ENCODE results near the gene NYAP2. TPM values are rescaled to one million over a fixed set of nuclear protein-coding genes. Genes with fewer than 3 reads are reported as not detected.

The NYAP2 gene
- total RNA-seq, 1 donor from 2014 or later, result not detected

DNA sequence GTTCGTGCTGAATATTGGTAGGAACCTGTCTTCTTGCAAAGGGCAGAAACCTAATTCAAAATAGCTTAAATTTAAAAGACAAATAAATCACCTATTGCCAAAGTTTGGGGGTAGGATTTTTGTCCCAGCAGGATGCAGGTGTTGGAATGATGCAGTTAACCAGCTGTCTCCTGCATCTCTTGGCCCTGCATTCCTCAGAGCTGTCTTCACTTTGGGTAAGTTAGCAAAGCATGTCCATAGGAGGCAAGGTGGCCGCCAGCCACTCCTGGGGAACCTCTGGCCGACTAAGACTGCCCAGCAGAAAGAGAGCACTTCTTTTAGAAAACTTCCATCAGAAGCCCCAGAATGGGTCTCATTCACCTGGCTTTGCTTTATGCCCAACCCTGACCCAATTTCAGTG is 20.5 kb upstream of the NYAP2 start:
- Histone ChIP-seq H3K9me3 (no peaks in the 10 kb centered on the region), H3K4me1 (no peaks in the 10 kb centered on the region), H3K27me3 (no peaks in the 10 kb centered on the region), H3K4me3 (no peak overlapping the region), H3K27ac (no peak overlapping the region), H3K36me3 (no peaks in the 10 kb centered on the region)
- intact Hi-C loops (cut with DNase I), result no loop called here
- TF ChIP-seq, protein P1, sequence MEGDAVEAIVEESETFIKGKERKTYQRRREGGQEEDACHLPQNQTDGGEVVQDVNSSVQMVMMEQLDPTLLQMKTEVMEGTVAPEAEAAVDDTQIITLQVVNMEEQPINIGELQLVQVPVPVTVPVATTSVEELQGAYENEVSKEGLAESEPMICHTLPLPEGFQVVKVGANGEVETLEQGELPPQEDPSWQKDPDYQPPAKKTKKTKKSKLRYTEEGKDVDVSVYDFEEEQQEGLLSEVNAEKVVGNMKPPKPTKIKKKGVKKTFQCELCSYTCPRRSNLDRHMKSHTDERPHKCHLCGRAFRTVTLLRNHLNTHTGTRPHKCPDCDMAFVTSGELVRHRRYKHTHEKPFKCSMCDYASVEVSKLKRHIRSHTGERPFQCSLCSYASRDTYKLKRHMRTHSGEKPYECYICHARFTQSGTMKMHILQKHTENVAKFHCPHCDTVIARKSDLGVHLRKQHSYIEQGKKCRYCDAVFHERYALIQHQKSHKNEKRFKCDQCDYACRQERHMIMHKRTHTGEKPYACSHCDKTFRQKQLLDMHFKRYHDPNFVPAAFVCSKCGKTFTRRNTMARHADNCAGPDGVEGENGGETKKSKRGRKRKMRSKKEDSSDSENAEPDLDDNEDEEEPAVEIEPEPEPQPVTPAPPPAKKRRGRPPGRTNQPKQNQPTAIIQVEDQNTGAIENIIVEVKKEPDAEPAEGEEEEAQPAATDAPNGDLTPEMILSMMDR (IDR thresholded peaks at IDR 0.05), result no peak
- DNase-seq (ENCODE audit: low spot score in 2 of 2), result no peak

DNA sequence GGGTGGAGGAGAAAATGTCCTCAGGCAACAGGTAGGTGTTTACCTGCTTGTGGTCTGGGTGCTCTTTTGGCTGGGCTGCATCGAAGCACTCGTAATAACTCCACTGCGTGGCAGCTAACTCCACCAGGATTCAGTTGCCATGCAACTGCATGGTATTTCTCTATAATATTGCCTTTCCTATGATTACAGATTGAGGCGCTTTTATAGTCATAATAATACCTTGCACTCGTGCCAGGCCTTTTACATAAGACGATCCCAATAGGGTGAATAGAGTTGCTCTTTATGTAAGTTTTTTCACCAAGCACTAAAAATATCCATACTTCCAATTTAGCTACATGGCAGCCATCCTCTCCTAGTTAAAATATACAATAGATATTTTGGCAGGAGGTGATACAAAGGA is 19.7 kb upstream of the NYAP2 start:
- H3K4me3 ChIP-seq, result no peak overlapping the region
- H3K27ac ChIP-seq, result no peak overlapping the region
- TF ChIP-seq, protein P1 (IDR thresholded peaks at IDR 0.05), result no peak
- no peaks in the 10 kb centered on the region for H3K9me3 ChIP-seq
- intact Hi-C loops (cut with DNase I), result no loop called here
- no peak for DNase-seq (ENCODE audit: low spot score in 2 of 2)
- no peaks in the 10 kb centered on the region for H3K27me3 ChIP-seq
- H3K4me1 ChIP-seq, result no peaks in the 10 kb centered on the region
- no peaks in the 10 kb centered on the region for H3K36me3 ChIP-seq

DNA sequence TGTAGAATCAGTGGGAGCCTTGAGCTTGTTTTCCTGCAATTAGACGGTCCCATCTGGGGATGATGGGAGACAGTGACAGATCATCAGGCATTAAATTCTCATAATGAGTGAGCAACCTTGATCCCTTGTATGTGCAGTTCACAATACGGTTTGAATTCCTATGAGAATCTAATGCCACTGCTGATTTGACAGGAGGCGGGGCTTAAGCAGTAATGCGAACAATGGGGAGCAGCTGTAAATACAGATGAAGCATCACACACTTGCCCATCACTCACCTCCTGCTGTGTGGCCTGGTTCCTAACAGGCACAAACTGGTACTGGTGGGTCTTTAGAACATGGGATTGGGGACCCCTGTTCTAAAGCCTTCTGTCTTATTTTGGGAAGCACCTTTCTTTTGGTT is 17.9 kb upstream of the NYAP2 start:
- Histone ChIP-seq H3K9me3 (no peaks in the 10 kb centered on the region), H3K27me3 (no peaks in the 10 kb centered on the region), H3K4me3 (no peak overlapping the region), H3K27ac (no peak overlapping the region), H3K36me3 (no peaks in the 10 kb centered on the region), H3K4me1 (no peaks in the 10 kb centered on the region)
- intact Hi-C loops (cut with DNase I), result no loop called here
- TF ChIP-seq, protein P1 (IDR thresholded peaks at IDR 0.05), result no peak
- no peak for DNase-seq (ENCODE audit: low spot score in 2 of 2)

DNA sequence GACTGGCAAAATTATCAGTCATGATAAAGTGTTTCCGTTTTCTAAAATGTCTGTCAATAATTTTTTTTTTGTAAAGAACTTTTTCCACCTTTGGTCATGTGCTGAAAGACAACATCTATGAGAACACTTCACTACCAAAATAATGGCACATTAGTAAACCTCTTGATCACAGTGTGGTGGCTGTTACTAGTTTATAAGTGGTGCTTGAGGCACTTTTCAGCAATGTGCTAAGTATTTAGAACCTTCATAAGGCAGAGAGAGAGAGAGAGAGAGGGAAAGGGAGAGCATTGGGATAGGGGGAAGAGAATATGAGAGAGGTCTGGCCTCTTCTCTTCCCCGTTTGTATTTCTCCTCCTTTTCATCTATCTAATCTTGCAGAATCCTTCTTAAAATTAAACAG is 1.1 kb upstream of the NYAP2 start:
- Histone ChIP-seq H3K9me3 (no peaks in the 10 kb centered on the region), H3K36me3 (no peaks in the 10 kb centered on the region), H3K4me1 (no peaks in the 10 kb centered on the region), H3K4me3 (no peak overlapping the region), H3K27me3 (no peaks in the 10 kb centered on the region), H3K27ac (no peak overlapping the region)
- intact Hi-C loops (cut with DNase I), result no loop called here
- no peak for DNase-seq (ENCODE audit: low spot score in 2 of 2)
- TF ChIP-seq, protein P1 (IDR thresholded peaks at IDR 0.05), result no peak

DNA sequence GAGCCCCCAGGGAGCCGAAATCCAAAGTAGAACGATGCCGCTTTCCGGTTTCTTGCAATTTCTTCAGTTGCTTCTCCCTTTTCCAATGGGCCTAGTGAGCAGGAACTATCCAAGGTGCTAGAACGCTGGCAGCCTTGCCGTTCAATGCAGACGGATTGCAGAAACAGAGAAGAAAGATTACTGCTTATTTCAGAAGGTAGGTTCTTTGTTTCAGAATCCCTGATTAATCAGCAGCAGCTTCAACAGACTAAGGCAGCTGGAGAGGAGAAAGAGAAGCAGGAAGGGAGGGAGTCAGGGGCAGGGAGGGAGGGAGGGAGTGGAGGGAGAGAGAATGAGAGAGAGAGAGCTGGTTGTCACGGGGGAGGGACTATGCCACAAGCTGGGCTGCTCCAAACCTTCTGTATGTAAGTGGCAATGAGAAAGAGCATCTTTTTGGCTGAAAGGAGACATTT is 576 bp downstream of the NYAP2 start:
- no peak for DNase-seq (ENCODE audit: low spot score in 2 of 2)
- H3K4me1 ChIP-seq, result no peaks in the 10 kb centered on the region
- no peak overlapping the region for H3K4me3 ChIP-seq
- intact Hi-C loops (cut with DNase I), result no loop called here
- no peaks in the 10 kb centered on the region for H3K27me3 ChIP-seq
- H3K27ac ChIP-seq, result no peak overlapping the region
- no peaks in the 10 kb centered on the region for H3K36me3 ChIP-seq
- H3K9me3 ChIP-seq, result no peaks in the 10 kb centered on the region
- TF ChIP-seq, protein P1 (IDR thresholded peaks at IDR 0.05), result no peak
